Right lobe of liver (tissue), 4 donors: Measurements from ENCODE around the gene STN1.

Source experiments
- CTCF ChIP-seq, 4 donors: fragments of 200-600 bp in 3 of 4; fragments of 450-650 bp in 1 of 4; IDR thresholded peaks; one replicate each; pipeline versions ENCODE4 v1.5.1 to v1.8.0; 2016 to 2022; ENCODE audit warnings: antibody characterized with exemption in 4 of 4, mild to moderate bottlenecking in 2 of 4
- POLR2A ChIP-seq: fragments of 450-650 bp; IDR thresholded peaks from one replicate; pipeline ENCODE4 v1.6.1; 2017; ENCODE audit warnings: antibody characterized with exemption, mild to moderate bottlenecking
- donor health status: DM: no; HTN: no; CAD: no.
- donor health status: DM: no; HTN: no; CAD: no.
- donor health status: DM: no; HTN: yes; CAD: no.

GRCh38 chr10:103882285-103883007 lies 35.5 kb downstream of the STN1 start:
- TF ChIP-seq CTCF (IDR thresholded peaks at IDR 0.05), result no peak
- TF ChIP-seq POLR2A, result no peak
